Body of pancreas (tissue), 4 donors: ENCODE results near the gene C3orf18. TPM values are rescaled to one million over a fixed set of nuclear protein-coding genes. Genes with fewer than 3 reads are reported as not detected.

Experiments used
- ATAC-seq: fragments of 150-250 bp; one replicate; pipeline ENCODE4 v1.9.1; 2016
- DNase-seq, 4 donors: peaks; one replicate each; pipeline ENCODE4 v3.0.0-alpha.2; 2019
- H3K27ac ChIP-seq, 4 donors: fragments of 200-600 bp; sonication (generic); 1 replicate in 3 of 4; 2 replicates in 1 of 4; pipeline versions ENCODE4 v1.5.1 to v1.6.1; 2016 to 2019; ENCODE audit warnings: mild to moderate bottlenecking in 1 of 4, mixed read lengths in 1 of 4, moderate library complexity in 1 of 4
- H3K27me3 ChIP-seq, 2 donors: fragments of 200-600 bp; sonication (generic); one replicate each; pipeline ENCODE4 v1.6.0; 2016; ENCODE audit warnings: mild to moderate bottlenecking in 1 of 2
- H3K36me3 ChIP-seq, 2 donors: fragments of 200-600 bp; sonication (generic); replicated peaks in 1 of 2; 2 replicates each; pipeline ENCODE4 v1.5.1; 2016; ENCODE audit warnings: low read depth in 2 of 2; ENCODE audit not compliant: insufficient read depth in 1 of 2
- H3K4me1 ChIP-seq: fragments of 200-600 bp; sonication (generic); one replicate; pipeline ENCODE4 v1.6.0; 2016
- H3K4me3 ChIP-seq, 2 donors: fragments of 200-600 bp; sonication (generic); 1 replicate in 1 of 2; 2 replicates in 1 of 2; pipeline ENCODE4 v1.5.1; 2016 to 2019
- H3K9me3 ChIP-seq, 3 donors: fragments of 200-600 bp; sonication (generic); 1 replicate in 2 of 3; 2 replicates in 1 of 3; pipeline ENCODE4 v1.5.1; 2016
- POLR2A ChIP-seq, 3 donors: fragments of 450-650 bp; IDR thresholded peaks; one replicate each; pipeline ENCODE4 v1.6.1; 2016; ENCODE audit warnings: antibody characterized with exemption in 3 of 3, mild to moderate bottlenecking in 2 of 3
- WGBS, 2 donors: methylation state at CpG; one replicate each; pipeline ENCODE4 v1.1.5; 2017; 5-methylcytosine and 5-hydroxymethylcytosine counted together
- intact Hi-C: fragments of 100-400 bp; cut with DNase I; formaldehyde crosslinking; loops from one replicate; pipeline ENCODE4 v1.15.1; 2023
- total RNA-seq, 2 donors: library from RNA; depleted of rRNA; stranded (reverse); fragments of >200 nt; gene quantifications; one replicate each; pipeline ENCODE4 v1.1.0, GENCODE V29; 2016
- TF ChIP-seq, protein P1 (sequence below), 7 experiments: fragments of 450-650 bp in 4 of 7; fragments of 200-600 bp in 3 of 7; sonication (generic) in 3 of 7; IDR thresholded peaks; one replicate each; pipeline ENCODE4 v1.5.1; 2016 to 2019; ENCODE audit warnings: antibody characterized with exemption in 7 of 7

The C3orf18 gene
- total RNA-seq, 2 donors from 2014 or later = 6.3 to 11.4 TPM

DNA sequence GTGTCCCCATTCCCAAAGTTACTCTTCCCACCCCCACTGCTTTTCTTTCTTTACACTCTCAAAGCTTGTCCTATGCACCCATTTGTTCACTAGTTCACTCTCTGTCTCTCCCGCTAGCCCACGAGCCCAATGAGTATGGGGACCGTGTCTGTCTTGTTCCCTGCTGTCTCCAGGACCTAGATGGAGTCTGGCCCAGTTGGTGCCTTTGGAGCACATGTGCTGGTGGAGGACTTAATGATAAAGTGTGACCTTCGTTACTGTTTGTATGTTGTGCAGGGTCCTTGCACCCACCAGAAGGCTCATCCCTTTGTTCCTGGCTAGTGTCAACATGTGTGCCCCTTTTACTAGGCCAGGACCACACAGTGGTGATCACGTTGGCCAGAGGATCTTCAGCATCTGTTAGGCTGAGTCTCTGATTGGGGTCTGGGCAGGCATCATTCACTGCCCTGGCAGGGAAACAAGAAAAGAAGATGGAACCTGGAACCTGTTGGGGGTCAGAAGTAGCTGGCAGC lies 36.6 kb upstream of the C3orf18 start:
- H3K27me3 ChIP-seq = no peaks in the 10 kb centered on the region
- peak overlapping the region; percentile 97 to 100 (median 99) for H3K27ac ChIP-seq
- H3K36me3 ChIP-seq = peaks cover 0 to 6% of the 10 kb centered on the region in 2 donors
- ATAC-seq (no peak), DNase-seq (no peak)
- H3K9me3 ChIP-seq = no peaks in the 10 kb centered on the region
- TF ChIP-seq, protein P1, sequence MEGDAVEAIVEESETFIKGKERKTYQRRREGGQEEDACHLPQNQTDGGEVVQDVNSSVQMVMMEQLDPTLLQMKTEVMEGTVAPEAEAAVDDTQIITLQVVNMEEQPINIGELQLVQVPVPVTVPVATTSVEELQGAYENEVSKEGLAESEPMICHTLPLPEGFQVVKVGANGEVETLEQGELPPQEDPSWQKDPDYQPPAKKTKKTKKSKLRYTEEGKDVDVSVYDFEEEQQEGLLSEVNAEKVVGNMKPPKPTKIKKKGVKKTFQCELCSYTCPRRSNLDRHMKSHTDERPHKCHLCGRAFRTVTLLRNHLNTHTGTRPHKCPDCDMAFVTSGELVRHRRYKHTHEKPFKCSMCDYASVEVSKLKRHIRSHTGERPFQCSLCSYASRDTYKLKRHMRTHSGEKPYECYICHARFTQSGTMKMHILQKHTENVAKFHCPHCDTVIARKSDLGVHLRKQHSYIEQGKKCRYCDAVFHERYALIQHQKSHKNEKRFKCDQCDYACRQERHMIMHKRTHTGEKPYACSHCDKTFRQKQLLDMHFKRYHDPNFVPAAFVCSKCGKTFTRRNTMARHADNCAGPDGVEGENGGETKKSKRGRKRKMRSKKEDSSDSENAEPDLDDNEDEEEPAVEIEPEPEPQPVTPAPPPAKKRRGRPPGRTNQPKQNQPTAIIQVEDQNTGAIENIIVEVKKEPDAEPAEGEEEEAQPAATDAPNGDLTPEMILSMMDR (IDR thresholded peaks at IDR 0.05) = no peak
- H3K4me1 ChIP-seq = peaks cover 100% of the 10 kb centered on the region
- intact Hi-C loops = no loop called here
- no peak overlapping the region for H3K4me3 ChIP-seq
- WGBS, 2 donors = 59 to 63% methylated on average over 5 of the region's 5 CpGs

- Histone ChIP-seq H3K27ac (peak overlapping the region; percentile 97 to 100 (median 99)), H3K4me3 (no peak overlapping the region), H3K9me3 (no peaks in the 10 kb centered on the region), H3K4me1 (peaks cover 100% of the 10 kb centered on the region), H3K36me3 (peaks cover 0 to 6% of the 10 kb centered on the region in 2 donors), H3K27me3 (no peaks in the 10 kb centered on the region)
- no peak for DNase-seq
- intact Hi-C loops = no loop called here
- no peak for ATAC-seq
- TF ChIP-seq, protein P1 (IDR thresholded peaks at IDR 0.05) = no peak
- TF ChIP-seq POLR2A (IDR thresholded peaks at IDR 0.05) = no peak
- WGBS, 2 donors = 72 to 80% methylated on average over 4 of the region's 4 CpGs
Measured at GRCh38 chr3:50603261-50604109, 35.9 kb upstream of the C3orf18 start.

GRCh38 chr3:50602595-50603191 lies 35.1 kb upstream of the C3orf18 start:
- Histone ChIP-seq H3K27me3 (no peaks in the 10 kb centered on the region), H3K9me3 (no peaks in the 10 kb centered on the region), H3K27ac (peak overlapping the region; percentile 97 to 100 (median 99)), H3K36me3 (peaks cover 0 to 6% of the 10 kb centered on the region in 2 donors), H3K4me1 (peaks cover 99% of the 10 kb centered on the region), H3K4me3 (no peak overlapping the region)
- WGBS, 2 donors = 32 to 57% methylated on average over 4 to 9 of the region's 9 CpGs
- intact Hi-C loops = no loop called here
- no peak for TF ChIP-seq POLR2A (IDR thresholded peaks at IDR 0.05)
- TF ChIP-seq, protein P1 (IDR thresholded peaks at IDR 0.05) = no peak
- ATAC-seq = no peak
- peak; percentile 58 to 76 (median 72) for DNase-seq

- intact Hi-C loops = no loop called here
- H3K4me3 ChIP-seq = no peak overlapping the region
- WGBS, 2 donors = 0% methylated on average over 2 to 14 of the region's 14 CpGs
Measured at GRCh38 chr3:50600841-50601591, 33.5 kb upstream of the C3orf18 start.

More at GRCh38 chr3:50600841-50601591, 33.5 kb upstream of the C3orf18 start:
- ATAC-seq (peak; percentile 83), DNase-seq (peak; percentile 98 to 99 (median 99))
- peak overlapping the region; percentile 97 to 100 (median 99) for H3K27ac ChIP-seq
- no peaks in the 10 kb centered on the region for H3K36me3 ChIP-seq
- H3K9me3 ChIP-seq = no peaks in the 10 kb centered on the region
- TF ChIP-seq POLR2A (IDR thresholded peaks at IDR 0.05) = peak in 2 of 3 donors; percentile 49
- TF ChIP-seq, protein P1 (IDR thresholded peaks at IDR 0.05) = no peak
- H3K27me3 ChIP-seq = no peaks in the 10 kb centered on the region
- peaks cover 82% of the 10 kb centered on the region for H3K4me1 ChIP-seq
